Endothelial cell (in vitro differentiated cells): ENCODE results near the gene PERM1. TPM values are rescaled to one million over a fixed set of nuclear protein-coding genes. Genes with fewer than 3 reads are reported as not detected.
A peak's percentile ranks its signal among the peaks of the same experiment; 100 is the strongest.

Experiments
- DNase-seq: peaks from one replicate; pipeline ENCODE4 v3.0.0; 2021; ENCODE audit warnings: low spot score
- H3K27ac Mint-ChIP-seq: one replicate; pipeline ENCODE4 v1.8.0; 2021; ENCODE audit warnings: mixed read lengths, inconsistent platforms; ENCODE audit not compliant: unreplicated experiment
- H3K27me3 Mint-ChIP-seq: one replicate; pipeline ENCODE4 v1.8.0; 2021; ENCODE audit warnings: mild to moderate bottlenecking, moderate library complexity, mixed read lengths, inconsistent platforms; ENCODE audit not compliant: unreplicated experiment
- H3K36me3 Mint-ChIP-seq: one replicate; pipeline ENCODE4 v1.8.0; 2021; ENCODE audit warnings: mild to moderate bottlenecking, low read depth, mixed read lengths, inconsistent platforms; ENCODE audit not compliant: unreplicated experiment
- H3K4me1 Mint-ChIP-seq: one replicate; pipeline ENCODE4 v1.8.0; 2021; ENCODE audit warnings: mild to moderate bottlenecking, mixed read lengths, inconsistent platforms; ENCODE audit not compliant: unreplicated experiment
- H3K4me3 Mint-ChIP-seq: one replicate; pipeline ENCODE4 v1.8.0; 2021; ENCODE audit warnings: mild to moderate bottlenecking, mixed read lengths, inconsistent platforms; ENCODE audit not compliant: unreplicated experiment
- H3K9me3 Mint-ChIP-seq: one replicate; pipeline ENCODE4 v1.8.0; 2021; ENCODE audit warnings: mixed read lengths, inconsistent platforms; ENCODE audit not compliant: unreplicated experiment
- CTCF ChIP-seq: fragments of 200-600 bp; sonication (generic); IDR thresholded peaks from one replicate; pipeline ENCODE4 v1.5.0; 2021; ENCODE audit warnings: antibody characterized with exemption; ENCODE audit not compliant: unreplicated experiment
- total RNA-seq: library from RNA; stranded (reverse); fragmentation: NEBNext Ultra II Directional; extraction: Animal tissue kit (Norgen Biotek cat#: 25700); gene quantifications from one replicate; pipeline ENCODE4 v1.2.1, GENCODE V29; 2021; ENCODE audit not compliant: unreplicated experiment

The PERM1 gene
- total RNA-seq, 1 donor from 2014 or later, result not detected

GRCh38 chr1:963746-964525 lies 18.0 kb downstream of the PERM1 start:
- Mint-ChIP-seq H3K27me3 (peaks cover 6% of the 10 kb centered on the region), H3K27ac (no peak overlapping the region), H3K4me1 (no peaks in the 10 kb centered on the region)

GRCh38 chr1:963301-963651 lies 18.6 kb downstream of the PERM1 start:
- DNase-seq, result no peak
- Mint-ChIP-seq H3K4me3 (peak overlapping the region; percentile 7), H3K27ac (no peak overlapping the region), H3K4me1 (peaks cover 3% of the 10 kb centered on the region), H3K36me3 (peaks cover 3% of the 10 kb centered on the region), H3K27me3 (peaks cover 3% of the 10 kb centered on the region), H3K9me3 (no peaks in the 10 kb centered on the region)
- TF ChIP-seq CTCF, result no peak

More at GRCh38 chr1:963746-964525, 18.0 kb downstream of the PERM1 start:
- no peak for DNase-seq
- Mint-ChIP-seq H3K36me3 (no peaks in the 10 kb centered on the region), H3K4me3 (no peak overlapping the region), H3K9me3 (no peaks in the 10 kb centered on the region)
- TF ChIP-seq CTCF, result no peak

- no peak for TF ChIP-seq CTCF
- no peak overlapping the region for H3K4me3 Mint-ChIP-seq
- DNase-seq, result no peak
- H3K27ac Mint-ChIP-seq, result no peak overlapping the region
- H3K9me3 Mint-ChIP-seq, result no peaks in the 10 kb centered on the region
- H3K27me3 Mint-ChIP-seq, result peaks cover 3% of the 10 kb centered on the region
- peaks cover 5% of the 10 kb centered on the region for H3K4me1 Mint-ChIP-seq
- H3K36me3 Mint-ChIP-seq, result peaks cover 6% of the 10 kb centered on the region
These were observed 19.3 kb downstream of the PERM1 start for GRCh38 chr1:962381-963300.

- Mint-ChIP-seq H3K4me3 (no peak overlapping the region), H3K9me3 (no peaks in the 10 kb centered on the region), H3K4me1 (peaks cover 7% of the 10 kb centered on the region), H3K27me3 (peaks cover 9% of the 10 kb centered on the region), H3K27ac (no peak overlapping the region), H3K36me3 (peaks cover 13% of the 10 kb centered on the region)
- no peak for TF ChIP-seq CTCF
- DNase-seq, result no peak
These were observed 20.7 kb downstream of the PERM1 start for GRCh38 chr1:961132-961669.
